HEK293T (cell line): ENCODE data around the gene TEX51.

Experiments
- CTCF ChIA-PET: fragments of 350-600 bp; formaldehyde crosslinking; extraction: SDS; loops from one replicate; lab custom pipeline; 2021; ENCODE audit warnings: antibody characterized with exemption, inconsistent platforms; lab: Yijun Ruan, JAX
- POLR2A ChIA-PET: fragments of 350-600 bp; formaldehyde crosslinking; extraction: SDS; loops from one replicate; lab custom pipeline; 2020; ENCODE audit warnings: antibody characterized with exemption, inconsistent platforms; lab: Yijun Ruan, JAX
- DNase-seq: peaks from one replicate; pipeline ENCODE4 v3.0.0; 2012; ENCODE audit warnings: mixed read lengths; ENCODE audit errors: extremely low spot score
- ARNT ChIP-seq: fragments of 450-650 bp; IDR thresholded peaks from 2 replicates; pipeline ENCODE4 v1.6.1; 2017; ENCODE audit warnings: mild to moderate bottlenecking
- BHLHE40 ChIP-seq: fragments of 450-650 bp; IDR thresholded peaks from 2 replicates; pipeline ENCODE4 v1.6.1; 2016; ENCODE audit warnings: mild to moderate bottlenecking, moderate library complexity, borderline replicate concordance
- CTBP1 ChIP-seq: fragments of 450-650 bp; IDR thresholded peaks from 2 replicates; pipeline ENCODE4 v1.6.1; 2016; ENCODE audit warnings: borderline replicate concordance
- ELF4 ChIP-seq: fragments of 450-650 bp; IDR thresholded peaks from 2 replicates; pipeline ENCODE4 v1.6.1; 2017; ENCODE audit warnings: antibody characterized with exemption
- FOXA1 ChIP-seq: fragments of 450-650 bp; IDR thresholded peaks from 2 replicates; pipeline ENCODE4 v1.6.1; 2016; ENCODE audit warnings: mild to moderate bottlenecking
- FOXK2 ChIP-seq: fragments of 450-650 bp; IDR thresholded peaks from 2 replicates; pipeline ENCODE4 v1.6.1; 2016; ENCODE audit warnings: mild to moderate bottlenecking
- FOXM1 ChIP-seq: fragments of 450-650 bp; IDR thresholded peaks from 2 replicates; pipeline ENCODE4 v1.6.1; 2017; ENCODE audit warnings: mild to moderate bottlenecking, borderline replicate concordance
- HDGF ChIP-seq: fragments of 450-650 bp; IDR thresholded peaks from 2 replicates; pipeline ENCODE4 v1.6.1; 2017; ENCODE audit warnings: antibody characterized with exemption, borderline replicate concordance
- L3MBTL2 ChIP-seq: fragments of 450-650 bp; conservative IDR thresholded peaks from 2 replicates; pipeline ENCODE4 v1.6.1; 2016; ENCODE audit warnings: mild to moderate bottlenecking
- LEF1 ChIP-seq: fragments of 450-650 bp; IDR thresholded peaks from 2 replicates; pipeline ENCODE4 v1.6.1; 2017; ENCODE audit warnings: mild to moderate bottlenecking, borderline replicate concordance
- NFRKB ChIP-seq: fragments of 450-650 bp; IDR thresholded peaks from 2 replicates; pipeline ENCODE4 v1.6.1; 2016; ENCODE audit warnings: mild to moderate bottlenecking, moderate library complexity
- PKNOX1 ChIP-seq: fragments of 450-650 bp; IDR thresholded peaks from 2 replicates; pipeline ENCODE4 v1.6.1; 2016
- SP1 ChIP-seq: fragments of 450-650 bp; IDR thresholded peaks from 2 replicates; pipeline ENCODE4 v1.6.1; 2017
- SUZ12 ChIP-seq: fragments of 450-650 bp; IDR thresholded peaks from 2 replicates; pipeline ENCODE4 v1.6.1; 2016; ENCODE audit warnings: mild to moderate bottlenecking
- TARDBP ChIP-seq: fragments of 450-650 bp; IDR thresholded peaks from 2 replicates; pipeline ENCODE4 v1.6.1; 2016
- ZNF384 ChIP-seq: fragments of 450-650 bp; IDR thresholded peaks from 2 replicates; pipeline ENCODE4 v1.6.1; 2016

Gene TEX51

GRCh38 chr2:126914811-126915500 lies 16.3 kb downstream of the TEX51 start:
- POLR2A ChIA-PET = no interaction called here
- TF ChIP-seq SP1 (no peak), NFRKB (no peak), TARDBP (no peak), ARNT (no peak), FOXA1 (no peak), FOXM1 (no peak), HDGF (no peak), BHLHE40 (no peak), PKNOX1 (no peak), FOXK2 (no peak), LEF1 (no peak), SUZ12 (no peak), ELF4 (no peak), CTBP1 (no peak), L3MBTL2 (no peak), ZNF384 (no peak)
- CTCF ChIA-PET = interaction anchor here (0.8 kb wide), 1 partner anchor 57 kb away, joined by 3 read pairs; no protein-coding TSS in a partner anchor
- DNase-seq = no peak

- no peak for TF ChIP-seq ELF4
- no peak for TF ChIP-seq TARDBP
- no peak for TF ChIP-seq ZNF384
- no peak for TF ChIP-seq FOXA1
- no peak for TF ChIP-seq L3MBTL2
- TF ChIP-seq ARNT = no peak
- TF ChIP-seq PKNOX1 = no peak
- no peak for TF ChIP-seq LEF1
- TF ChIP-seq SP1 = no peak
- no peak for TF ChIP-seq FOXM1
- no peak for TF ChIP-seq FOXK2
- no peak for TF ChIP-seq CTBP1
- no peak for TF ChIP-seq BHLHE40
- no peak for TF ChIP-seq HDGF
- no peak for TF ChIP-seq NFRKB
- TF ChIP-seq SUZ12 = no peak
- ChIA-PET POLR2A (no interaction called here), CTCF (no interaction called here)
- no peak for DNase-seq
These were observed 17.2 kb downstream of the TEX51 start for GRCh38 chr2:126915903-126916302.

DNA sequence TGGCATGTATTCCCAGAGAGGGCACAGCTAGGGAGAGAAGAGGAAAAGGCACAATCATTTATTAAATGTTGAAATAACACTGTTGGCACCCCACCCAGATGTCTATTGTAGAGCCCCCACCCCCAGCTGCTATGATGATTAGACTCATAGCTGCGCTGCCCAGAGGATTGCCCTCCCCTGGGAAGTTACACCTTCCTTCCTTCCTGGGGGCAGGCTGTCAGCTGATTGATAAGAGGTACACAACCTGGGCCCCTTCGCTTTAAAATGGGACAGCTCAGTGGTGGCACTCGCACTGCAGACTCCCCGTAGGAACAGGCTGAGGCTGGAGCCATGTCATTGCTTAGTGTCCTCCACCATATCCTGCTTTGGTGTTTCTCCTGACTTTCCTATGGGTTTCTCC lies 18.1 kb downstream of the TEX51 start:
- TF ChIP-seq FOXM1 (no peak), ZNF384 (no peak), BHLHE40 (no peak), NFRKB (no peak), FOXA1 (no peak), FOXK2 (no peak), ARNT (no peak), SUZ12 (no peak), PKNOX1 (no peak), HDGF (no peak), SP1 (no peak), CTBP1 (no peak), ELF4 (no peak), TARDBP (no peak), LEF1 (no peak), L3MBTL2 (no peak)
- no peak for DNase-seq
- ChIA-PET CTCF (no interaction called here), POLR2A (no interaction called here)

DNA sequence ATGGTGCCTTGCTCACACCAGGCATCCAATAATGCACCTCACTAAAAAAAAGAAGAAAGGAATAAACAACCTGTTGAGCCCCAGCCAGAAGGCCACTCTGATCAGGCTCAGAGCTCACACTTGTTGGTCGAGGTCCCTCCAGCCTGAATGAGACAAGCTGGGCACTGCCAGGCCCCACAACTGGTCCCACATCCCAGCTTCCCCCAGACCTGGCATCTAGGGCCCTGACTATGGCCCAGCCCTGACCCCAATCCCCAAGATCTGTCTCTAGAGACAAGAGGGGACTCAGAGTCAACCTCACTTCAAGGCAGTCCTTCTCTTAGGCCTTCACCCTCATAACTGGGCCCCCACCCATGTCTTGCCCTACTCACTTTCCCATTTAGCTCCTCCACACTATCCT lies 22.4 kb downstream of the TEX51 start:
- CTCF ChIA-PET = no interaction called here
- DNase-seq = no peak
- no peak for TF ChIP-seq ZNF384
- TF ChIP-seq HDGF = no peak
- TF ChIP-seq CTBP1 = no peak
- TF ChIP-seq SP1 = no peak
- TF ChIP-seq SUZ12 = no peak
- no peak for TF ChIP-seq ELF4
- no peak for TF ChIP-seq FOXA1
- TF ChIP-seq BHLHE40 = no peak
- no peak for TF ChIP-seq FOXK2
- no peak for TF ChIP-seq PKNOX1
- no peak for TF ChIP-seq NFRKB
- TF ChIP-seq FOXM1 = no peak
- no peak for TF ChIP-seq LEF1
- no peak for TF ChIP-seq L3MBTL2
- no peak for TF ChIP-seq TARDBP
- no peak for TF ChIP-seq ARNT
- POLR2A ChIA-PET = no interaction called here

GRCh38 chr2:126930970-126931590 lies 32.4 kb downstream of the TEX51 start:
- TF ChIP-seq ARNT (no peak), FOXA1 (no peak), HDGF (no peak), PKNOX1 (no peak)
- DNase-seq = no peak
- ChIA-PET POLR2A (no interaction called here), CTCF (no interaction called here)
